GM19239 (cell line): ENCODE data around the gene SPATA31C1.
"Not testable (repeated sequence)": the region's sequence is repeated elsewhere in the genome, so short reads cannot be mapped to it uniquely, and the experiment has no call there.

Experiments used
- DNase-seq: peaks from one replicate; pipeline ENCODE4 v3.0.0; 2011; ENCODE audit warnings: low spot score; ENCODE audit not compliant: insufficient read length
- FAIRE-seq: peaks from 2 replicates; lab custom pipeline; 2011; peaks lifted over from hg19 to GRCh38; lab: Jason Lieb, UNC

SPATA31C1 gene

GRCh38 chr9:87929152-87929551 is 11.4 kb downstream of the SPATA31C1 start:
- not testable (repeated sequence) for FAIRE-seq, DNase-seq

DNA sequence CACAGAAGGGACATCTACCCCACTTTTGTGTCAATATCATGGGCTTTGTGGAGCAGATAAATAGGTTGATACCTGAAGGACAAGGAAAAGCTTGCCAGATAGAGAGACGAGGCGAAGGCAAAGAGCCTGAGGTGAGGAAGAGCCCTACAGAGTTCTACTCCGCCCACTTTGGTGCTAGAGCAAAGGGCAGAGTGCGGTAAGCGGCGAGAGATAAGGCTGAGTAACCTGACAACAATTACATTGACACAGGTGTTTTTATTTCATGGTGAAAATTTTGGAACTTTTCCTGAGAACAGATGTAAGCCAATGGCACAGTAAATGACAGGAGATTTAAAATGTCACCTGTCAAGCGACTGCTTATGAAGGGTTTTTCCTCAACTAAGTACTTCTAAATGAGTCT is 16.7 kb downstream of the SPATA31C1 start:
- DNase-seq, FAIRE-seq: not testable (repeated sequence)

DNA sequence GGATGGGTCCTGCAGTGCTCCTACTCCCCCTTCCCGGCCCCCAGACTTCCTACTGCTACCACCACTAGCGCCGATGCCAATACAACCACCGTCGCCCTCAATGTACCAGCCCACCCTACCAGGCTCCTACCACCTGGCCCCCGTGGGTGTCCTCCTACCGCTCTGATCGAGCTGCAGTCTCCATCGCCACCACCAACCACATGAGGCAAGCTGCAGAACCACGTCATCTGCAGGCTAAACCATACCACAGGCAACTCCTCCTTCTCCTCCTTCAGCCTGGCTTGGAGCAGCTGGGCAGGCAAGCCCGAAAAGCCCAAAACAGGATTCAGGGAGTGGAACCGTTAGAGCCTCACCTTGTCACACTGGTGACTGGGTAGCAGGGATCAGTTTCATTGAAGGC is 19.6 kb downstream of the SPATA31C1 start:
- not testable (repeated sequence) for DNase-seq, FAIRE-seq

DNA sequence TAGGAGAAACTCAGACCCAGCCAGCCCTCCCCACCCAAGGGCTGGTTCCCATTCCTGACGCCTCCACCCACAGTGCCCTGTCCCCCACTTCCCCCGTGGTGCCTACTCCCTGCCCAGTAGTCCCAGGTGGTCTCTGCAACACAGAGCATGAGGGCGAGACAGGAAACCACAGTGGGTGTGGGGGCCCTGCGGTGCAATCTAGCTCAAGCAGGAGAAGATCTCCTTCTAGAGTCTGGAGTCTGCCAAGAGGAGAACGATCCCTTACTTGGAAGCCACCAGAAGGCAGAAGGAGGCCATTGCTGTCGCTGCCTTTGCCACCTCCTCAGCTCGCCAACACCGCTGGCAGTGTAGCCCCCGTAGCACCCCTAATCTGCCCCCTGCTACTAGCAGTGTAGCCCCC is 20.2 kb downstream of the SPATA31C1 start:
- DNase-seq, FAIRE-seq: not testable (repeated sequence)

- FAIRE-seq, DNase-seq: not testable (repeated sequence)
These were observed 20.6 kb downstream of the SPATA31C1 start for GRCh38 chr9:87938336-87938735.

DNA sequence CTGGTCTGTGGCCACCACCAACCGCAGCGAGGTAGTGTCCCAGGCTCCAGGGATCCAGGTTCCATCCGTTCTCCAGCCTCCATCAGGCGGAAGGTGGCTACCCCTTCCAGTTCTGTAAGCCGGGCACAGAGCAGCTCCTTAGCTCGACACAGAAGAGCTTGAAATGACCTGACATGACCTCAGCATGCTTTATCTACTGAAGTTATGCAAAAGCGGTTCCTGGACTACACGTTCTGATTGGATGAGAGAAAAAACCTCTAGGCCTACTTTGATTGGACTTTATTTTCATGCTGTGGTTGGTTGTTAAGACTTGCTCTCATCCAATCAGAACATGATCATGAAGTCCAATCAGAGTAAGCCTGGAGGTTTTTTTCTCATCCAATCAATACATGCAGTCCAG is 21.3 kb downstream of the SPATA31C1 start:
- FAIRE-seq, DNase-seq: not testable (repeated sequence)

DNA sequence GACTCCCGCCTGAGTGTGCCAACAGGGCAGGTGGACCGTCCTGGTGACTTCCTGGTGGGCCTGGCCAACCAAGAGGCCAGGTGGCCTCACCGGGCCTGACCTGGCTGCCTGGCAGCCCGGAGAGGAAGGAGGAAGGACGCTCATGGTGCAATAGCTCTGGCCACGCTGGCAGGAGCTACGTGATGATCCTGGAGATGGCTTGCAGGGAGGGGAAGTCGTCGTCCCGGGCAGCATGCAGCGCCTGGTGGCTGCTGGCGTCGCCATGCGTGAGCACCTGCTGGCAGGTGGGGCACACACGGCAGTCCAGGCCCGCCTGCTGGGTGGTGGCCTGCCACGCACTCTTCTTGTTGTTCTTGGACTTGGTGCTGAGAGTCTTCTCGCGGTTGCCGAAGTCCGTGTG is 26.3 kb downstream of the SPATA31C1 start:
- FAIRE-seq (no peak), DNase-seq (no peak)

GRCh38 chr9:87944682-87945081 is 26.9 kb downstream of the SPATA31C1 start:
- no peak for FAIRE-seq

GRCh38 chr9:87950296-87950695 is 32.5 kb downstream of the SPATA31C1 start:
- FAIRE-seq, result no peak
- DNase-seq, result no peak

More at GRCh38 chr9:87944682-87945081, 26.9 kb downstream of the SPATA31C1 start:
- DNase-seq, result no peak

DNA sequence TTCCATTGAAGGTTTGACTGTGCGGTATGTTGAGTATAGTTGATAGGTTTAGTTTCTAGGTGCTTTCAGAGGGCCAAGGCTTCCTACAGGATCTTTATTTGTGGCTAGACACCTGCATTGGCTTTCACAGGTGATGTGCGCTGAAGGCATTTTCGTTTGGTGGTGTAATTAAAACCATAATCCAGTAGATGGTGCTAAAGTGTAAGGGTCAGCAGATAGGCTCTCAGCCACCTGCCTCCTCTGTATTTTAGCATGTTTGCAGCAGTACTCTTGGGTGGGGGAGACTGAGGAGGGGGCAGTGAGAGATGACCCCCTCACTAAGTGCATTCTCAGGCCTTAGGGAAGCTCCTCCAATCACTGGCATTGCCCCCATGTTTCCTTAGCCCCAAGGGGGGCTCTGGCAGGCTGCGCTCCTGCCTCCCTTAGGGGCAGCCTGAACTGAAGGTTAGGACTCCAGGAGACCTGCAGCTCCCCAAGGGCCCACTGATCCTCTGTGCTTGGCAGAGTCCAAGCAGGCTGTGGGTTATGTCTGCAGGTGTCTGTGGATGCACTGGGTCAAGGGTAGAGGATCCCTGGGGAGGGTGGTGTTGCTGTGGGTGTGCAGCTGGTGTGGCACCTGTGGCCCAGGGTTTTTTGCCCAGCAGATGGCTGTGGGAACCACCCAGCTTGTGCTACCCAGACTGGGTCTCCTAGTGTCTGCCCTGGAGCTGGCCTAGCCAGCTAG is 33.2 kb downstream of the SPATA31C1 start:
- FAIRE-seq, result no peak
- DNase-seq, result no peak

DNA sequence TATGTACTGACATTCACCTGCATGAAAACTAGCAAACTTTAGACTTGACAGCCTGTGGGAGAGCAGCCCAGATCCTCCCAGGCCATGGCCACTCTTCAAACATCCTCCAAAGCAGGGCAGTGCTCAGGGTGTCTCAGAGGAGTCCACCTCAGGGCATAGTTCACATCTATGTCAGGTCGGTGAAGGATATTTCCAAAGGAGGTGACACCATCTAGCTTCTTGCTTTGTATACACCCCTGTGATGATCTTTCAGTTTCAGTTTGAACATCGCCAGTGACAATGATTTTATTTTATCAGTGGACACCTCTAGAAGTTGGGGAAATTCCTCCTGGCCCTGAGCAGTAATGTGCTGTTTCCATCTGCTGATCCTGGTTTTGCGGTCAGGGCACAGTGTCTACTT is 36.5 kb downstream of the SPATA31C1 start:
- DNase-seq, result no peak
- no peak for FAIRE-seq

DNA sequence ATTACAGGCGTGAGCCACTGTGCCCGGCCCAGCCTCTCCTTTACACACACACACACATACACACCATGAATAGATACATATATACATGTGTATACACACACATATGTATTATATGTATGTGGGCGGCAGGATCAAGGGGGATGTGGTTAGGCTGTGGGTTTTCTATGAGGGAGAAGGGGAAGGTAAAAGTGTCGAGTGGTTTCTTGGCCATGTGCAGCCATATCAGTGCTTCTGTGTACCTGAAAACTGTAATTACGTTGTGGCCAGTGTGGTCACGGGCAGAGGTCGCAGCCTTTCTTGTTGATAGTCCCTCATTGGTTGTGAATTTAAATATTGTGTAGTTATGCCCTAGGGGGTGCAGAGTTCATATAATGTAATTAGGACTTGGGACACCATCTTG is 40.1 kb downstream of the SPATA31C1 start:
- FAIRE-seq, result no peak

GRCh38 chr9:87958591-87958990 is 40.8 kb downstream of the SPATA31C1 start:
- FAIRE-seq (no peak), DNase-seq (no peak)

More for the DNA sequence above, 40.1 kb downstream of the SPATA31C1 start:
- DNase-seq, result no peak

DNA sequence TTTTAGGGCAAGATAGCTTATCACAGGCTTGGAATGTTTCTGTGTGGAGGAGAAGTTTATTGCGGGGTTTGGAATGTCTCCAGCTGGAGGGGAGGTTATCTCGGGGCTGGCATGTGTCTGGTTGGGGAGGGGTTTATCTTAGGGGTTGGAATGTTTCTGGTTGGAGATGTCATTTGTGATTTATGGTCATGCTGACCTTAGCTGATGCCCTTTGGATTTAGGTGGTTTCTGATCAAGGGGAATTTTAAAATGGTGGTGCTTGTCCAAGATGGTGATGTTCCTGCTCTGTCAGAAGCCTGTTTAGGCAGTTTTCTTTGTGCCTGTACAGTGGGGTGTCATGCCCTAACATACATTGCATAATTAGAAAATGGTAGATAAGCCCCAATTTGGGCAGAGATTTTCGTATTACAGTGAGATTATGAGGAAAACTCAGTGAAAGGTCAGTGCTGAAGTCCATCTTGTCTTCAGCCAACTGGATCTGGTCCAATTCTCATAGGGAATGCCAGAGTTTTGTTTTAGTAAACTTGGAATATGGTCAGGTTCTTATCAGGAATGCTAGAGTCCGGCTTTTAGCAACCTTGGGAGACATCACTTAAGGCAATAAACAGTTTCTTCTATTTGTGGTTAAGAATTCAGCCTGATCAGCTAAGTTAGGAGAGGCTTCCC is 42.3 kb downstream of the SPATA31C1 start:
- DNase-seq (no peak), FAIRE-seq (no peak)

GRCh38 chr9:87963770-87964169 is 46.0 kb downstream of the SPATA31C1 start:
- FAIRE-seq, result no peak
- no peak for DNase-seq

DNA sequence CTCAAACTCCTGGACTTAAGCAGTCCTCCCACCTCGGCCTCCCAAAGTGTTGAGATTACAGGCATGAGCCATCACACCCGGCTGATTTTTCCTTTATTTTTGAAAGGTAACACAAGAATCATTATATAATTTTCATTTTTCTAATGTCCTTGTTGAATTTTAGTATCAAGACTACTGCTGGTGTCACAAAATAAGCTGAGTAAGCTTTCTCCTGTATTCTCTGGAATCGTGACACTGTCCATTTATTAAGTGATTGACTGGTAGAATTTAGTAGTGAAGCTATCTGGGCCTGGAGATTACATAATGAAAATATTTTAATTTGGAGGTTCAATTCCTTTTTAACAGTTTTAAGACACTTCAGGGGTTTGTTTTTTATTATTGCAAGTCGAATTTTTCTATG is 47.1 kb downstream of the SPATA31C1 start:
- no peak for DNase-seq
- FAIRE-seq, result no peak

DNA sequence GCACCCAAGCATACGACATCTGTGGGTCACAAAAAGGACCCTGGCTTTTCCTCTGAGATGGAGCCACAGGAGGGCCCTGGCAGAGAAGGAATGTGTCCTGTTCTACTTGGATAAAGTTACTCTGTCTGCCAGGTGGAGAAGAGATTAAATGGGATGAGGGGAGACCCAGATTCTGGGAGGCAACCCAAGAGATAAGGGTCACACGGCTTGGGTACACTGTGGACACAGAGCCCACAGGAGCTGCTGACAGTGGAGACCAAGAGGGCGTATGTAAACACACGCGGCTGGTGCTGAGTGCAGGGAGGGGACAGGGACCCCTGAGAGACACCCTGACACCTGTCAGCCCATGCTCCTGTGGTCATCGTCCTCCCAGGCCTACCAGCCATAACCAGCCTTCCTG is 50.4 kb downstream of the SPATA31C1 start:
- no peak for FAIRE-seq

GRCh38 chr9:87970602-87971001 is 52.8 kb downstream of the SPATA31C1 start:
- FAIRE-seq (no peak), DNase-seq (no peak)

More for the DNA sequence above, 50.4 kb downstream of the SPATA31C1 start:
- no peak for DNase-seq

GRCh38 chr9:87973122-87973521 is 55.4 kb downstream of the SPATA31C1 start:
- FAIRE-seq (no peak), DNase-seq (no peak)
